ENCODE results near the gene TMBIM6.
"Not testable (repeated sequence)": the region's sequence is repeated elsewhere in the genome, so short reads cannot be mapped to it uniquely, and the experiment has no call there.

The TMBIM6 gene

DNA sequence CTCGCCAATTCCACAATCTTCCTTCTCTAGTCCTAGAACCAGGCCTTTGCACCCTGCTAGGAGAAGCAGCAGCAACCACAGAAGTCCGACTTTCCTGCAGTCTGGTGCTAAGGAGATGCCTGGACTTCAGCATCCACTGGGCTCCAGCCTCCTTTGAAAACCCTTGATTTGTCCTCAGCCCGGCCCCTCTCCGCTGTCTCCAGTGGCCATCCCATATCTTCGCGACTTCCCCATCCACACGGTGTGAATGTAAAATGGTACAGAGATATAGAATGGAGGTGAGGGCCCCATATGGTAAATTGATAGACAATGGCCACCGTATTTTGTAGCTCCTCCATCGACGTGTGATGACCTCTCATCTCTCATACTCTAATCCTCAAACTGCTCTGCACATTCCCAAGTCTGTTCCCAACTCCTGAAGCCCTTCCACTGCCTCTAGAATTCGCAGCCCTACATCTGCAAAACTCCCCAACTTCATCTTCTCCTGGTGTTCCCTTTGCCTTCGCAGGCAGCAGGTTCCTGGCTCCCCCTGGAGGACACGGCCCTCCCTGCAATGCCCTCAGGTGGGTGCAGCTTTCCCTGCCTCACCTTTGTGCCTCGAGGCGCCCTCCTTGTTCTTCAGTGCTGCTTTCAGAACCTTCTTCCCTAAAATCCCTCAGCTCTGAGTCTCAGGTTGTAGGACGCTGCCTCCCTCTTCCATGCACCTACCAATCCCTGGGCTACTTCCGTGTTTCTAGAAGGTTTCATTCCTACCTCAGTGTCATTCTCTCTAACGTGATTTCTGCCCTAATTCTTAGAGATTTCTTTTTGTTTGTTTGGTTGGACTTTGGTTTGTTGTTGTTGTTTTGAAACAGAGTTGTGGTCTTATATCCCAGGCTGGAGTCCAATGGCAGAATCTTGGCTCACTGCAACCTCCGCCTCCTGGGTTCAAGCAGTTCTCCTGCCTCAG lies 36.7 kb downstream of the TMBIM6 start:
- DNase-seq: peak; percentile 15

- DNase-seq: no peak
These were observed 38.2 kb downstream of the TMBIM6 start for GRCh38 chr12:49779581-49779980.

- DNase-seq: not testable (repeated sequence)
These were observed 39.6 kb downstream of the TMBIM6 start for GRCh38 chr12:49780914-49781313.

DNA sequence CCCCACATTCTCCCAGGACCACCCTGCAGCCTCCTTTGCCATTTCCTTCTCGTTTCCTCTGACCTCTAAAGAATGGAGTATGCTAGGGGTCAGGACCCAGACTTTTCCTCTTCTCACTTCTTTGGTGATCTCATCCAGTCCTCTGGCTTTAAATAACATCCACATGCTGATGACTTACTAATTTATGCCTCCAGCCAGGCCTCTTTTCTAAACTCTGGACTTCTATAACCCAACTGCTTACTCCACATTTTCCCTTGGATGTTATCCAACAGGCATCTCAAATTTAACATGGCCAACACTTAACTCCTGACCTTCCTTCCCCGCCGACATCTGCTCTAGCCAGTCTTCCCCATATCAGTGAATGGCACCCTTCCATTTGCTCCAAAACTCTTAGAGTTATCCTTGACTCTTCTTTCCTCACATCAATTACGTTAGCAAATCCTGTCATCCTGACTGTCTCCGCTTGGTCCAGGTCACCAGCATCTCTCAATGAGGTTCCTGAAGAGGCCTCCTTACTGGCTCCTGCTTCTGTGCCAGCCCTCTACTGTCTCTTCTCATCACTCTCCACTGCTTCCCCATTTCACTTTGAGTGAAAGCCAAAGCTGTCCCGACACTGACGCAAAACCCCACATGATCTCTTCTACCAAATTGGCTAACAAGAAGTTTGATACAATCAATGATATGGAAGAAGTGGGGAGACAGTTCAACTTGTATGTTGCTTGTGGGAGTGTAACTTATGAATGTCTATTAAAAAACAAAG lies 42.7 kb downstream of the TMBIM6 start:
- DNase-seq: no peak

DNA sequence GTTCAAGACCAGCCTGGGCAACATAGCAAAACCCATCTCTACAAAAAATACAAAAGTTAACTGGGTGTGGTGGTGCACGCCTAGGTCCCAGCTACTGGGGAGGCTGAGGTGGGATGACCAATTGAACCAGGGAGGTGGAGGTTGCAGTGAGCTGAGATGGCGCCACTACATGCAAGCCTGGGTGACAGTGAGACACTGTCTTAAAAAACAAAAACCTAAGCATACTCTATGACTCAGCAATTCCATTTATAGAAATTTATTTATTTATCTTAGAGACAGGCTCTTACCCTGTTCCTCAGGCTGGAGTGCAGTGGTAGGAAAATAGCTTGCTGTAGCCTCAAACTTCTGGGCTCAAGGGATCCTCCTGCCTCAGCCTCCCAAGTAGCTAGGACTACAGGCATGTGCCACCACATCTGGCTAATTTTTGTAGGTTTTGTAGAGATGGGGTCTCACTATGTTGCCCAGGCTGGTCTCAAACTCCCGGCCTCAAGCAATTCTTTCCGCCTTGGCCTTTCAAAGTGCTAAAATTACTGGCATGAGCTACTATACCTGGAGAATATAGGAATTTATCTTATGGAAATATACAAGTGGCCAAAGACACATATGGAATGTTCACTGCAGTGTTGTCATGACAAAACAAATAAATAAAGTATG lies 43.5 kb downstream of the TMBIM6 start:
- no peak for DNase-seq

- no peak for DNase-seq
These were observed 46.3 kb downstream of the TMBIM6 start for GRCh38 chr12:49787672-49788071.

DNA sequence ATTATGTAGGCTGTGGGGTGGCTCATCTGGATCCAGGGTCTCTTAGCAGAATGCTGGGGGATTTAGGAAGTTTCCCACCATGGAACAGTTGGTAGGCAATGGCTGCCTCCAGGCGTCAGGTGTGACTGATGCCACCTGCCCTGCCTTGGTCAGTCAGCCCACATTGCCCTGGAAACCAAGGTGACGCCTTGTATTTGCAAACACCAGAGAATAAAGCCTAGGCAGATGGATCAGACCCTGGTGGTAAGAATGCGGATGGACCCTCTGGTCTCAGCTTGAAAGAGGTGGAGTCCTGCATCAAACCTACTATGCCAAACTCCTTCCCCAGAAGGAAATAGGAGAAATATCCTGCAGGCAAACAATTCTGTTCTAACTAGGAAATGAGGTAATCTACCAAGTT lies 48.6 kb downstream of the TMBIM6 start:
- DNase-seq: peak; percentile 24

- DNase-seq: no peak
These were observed 49.6 kb downstream of the TMBIM6 start for GRCh38 chr12:49790741-49791555.

DNA sequence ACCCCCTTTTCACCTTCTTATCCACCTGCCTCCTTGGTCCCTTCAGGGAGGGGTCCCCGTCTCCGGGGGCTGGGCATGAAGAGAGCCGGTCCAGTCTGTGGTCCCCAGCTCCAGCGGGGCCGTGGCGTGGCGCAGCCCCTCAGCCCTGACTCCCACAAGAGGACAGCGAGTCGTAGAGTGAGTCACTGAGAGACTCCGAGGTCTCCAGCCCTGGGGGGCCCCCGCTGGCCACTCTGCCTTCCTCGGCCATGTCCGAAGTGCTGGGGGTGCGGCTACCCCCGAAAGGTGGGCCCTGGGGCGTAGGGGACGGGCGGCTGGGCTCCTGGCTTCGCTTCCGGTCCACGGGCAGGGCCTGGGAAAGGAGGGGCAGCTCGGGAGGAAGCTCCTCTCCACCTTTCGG lies 50.3 kb downstream of the TMBIM6 start:
- DNase-seq: no peak

- no peak for DNase-seq
These were observed 51.0 kb downstream of the TMBIM6 start for GRCh38 chr12:49792181-49792970.

GRCh38 chr12:49792976-49793580 lies 51.7 kb downstream of the TMBIM6 start:
- no peak for DNase-seq

GRCh38 chr12:49793620-49794019 lies 52.3 kb downstream of the TMBIM6 start:
- no peak for DNase-seq

GRCh38 chr12:49794021-49794420 lies 52.7 kb downstream of the TMBIM6 start:
- DNase-seq: no peak

DNA sequence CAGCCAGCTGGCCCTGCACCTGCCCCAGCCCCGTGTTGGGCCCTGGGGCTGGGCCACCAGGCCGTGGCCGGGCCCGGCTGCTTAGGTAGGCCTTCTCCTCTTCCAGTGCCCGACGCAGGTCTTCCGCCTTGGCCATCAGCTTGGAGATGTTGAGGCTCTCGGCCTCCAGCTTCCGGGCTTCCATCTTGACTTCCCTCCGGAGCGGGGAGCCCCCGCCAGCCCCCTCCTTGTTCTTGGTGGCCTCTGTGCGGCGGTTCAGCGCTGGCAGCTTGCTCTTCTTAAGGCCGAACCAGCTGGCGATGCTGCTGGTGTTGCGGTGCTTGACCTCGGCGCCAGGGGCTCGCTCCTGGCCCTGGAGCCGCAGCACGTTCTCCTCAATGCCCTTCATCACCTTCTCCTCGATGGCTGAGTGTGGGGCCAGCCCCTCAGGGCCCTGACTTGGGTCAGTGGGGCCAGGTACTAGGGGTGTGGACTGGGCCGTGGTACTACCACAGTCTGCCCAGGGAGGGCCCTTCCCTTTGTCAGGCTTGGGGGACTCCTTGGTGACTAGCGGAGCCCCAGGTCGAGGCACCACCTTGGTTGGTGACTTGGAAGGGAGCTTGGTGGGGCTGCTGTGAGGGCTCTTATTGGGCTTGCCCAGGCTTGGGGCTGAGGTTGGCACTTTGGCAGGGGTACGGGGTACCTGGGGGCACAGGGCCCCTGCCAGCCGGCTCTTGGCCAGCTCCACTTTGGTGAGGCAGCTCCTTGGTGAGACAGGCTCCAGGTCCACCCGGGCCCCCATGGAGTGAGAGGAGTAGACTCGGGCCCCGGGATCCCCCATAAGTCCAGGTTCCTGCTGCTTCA lies 53.7 kb downstream of the TMBIM6 start:
- no peak for DNase-seq

DNA sequence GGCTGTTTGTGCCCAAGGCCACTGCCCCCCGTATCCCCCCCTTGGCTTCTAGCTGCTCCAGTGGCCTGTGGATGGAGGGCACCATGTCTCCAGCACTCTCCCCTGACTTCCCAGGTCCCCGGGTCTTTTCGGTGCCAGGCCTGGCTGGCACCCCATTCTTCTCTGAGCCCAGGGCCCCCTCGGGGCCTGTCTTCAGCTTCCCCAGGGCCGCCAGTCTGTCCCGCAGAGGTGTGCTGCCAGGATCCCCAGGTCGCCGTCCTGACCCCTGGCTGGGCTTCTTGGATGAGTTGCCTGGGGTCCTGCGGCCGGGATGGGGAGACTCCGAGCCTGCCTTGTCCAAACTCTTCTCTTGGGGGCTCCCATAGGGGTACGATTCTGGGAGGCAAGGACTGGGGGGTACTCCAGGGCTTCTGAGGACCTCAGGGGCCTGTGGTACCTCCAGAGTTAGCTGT lies 54.3 kb downstream of the TMBIM6 start:
- DNase-seq: no peak

DNA sequence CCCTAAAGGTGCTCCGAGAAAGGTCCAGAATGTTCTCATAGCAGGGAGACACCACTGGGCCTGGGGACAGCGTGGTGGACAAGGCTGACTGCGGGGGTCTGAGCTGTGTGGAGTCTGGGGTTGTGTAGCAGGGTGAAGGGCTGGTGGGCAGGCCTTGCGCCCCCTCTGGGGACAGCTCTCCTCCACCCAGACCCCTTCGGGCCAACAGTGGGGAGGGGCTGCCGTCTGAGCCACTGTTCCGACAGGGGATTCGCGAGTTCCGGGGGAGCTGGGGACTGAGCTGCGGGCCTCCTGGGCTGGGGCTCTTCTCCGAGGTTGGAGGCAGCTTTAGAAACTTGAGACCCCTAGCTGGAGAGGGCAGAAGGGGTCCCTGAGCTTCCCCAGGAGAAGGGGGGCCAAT lies 54.8 kb downstream of the TMBIM6 start:
- no peak for DNase-seq

GRCh38 chr12:49796606-49797448 lies 55.5 kb downstream of the TMBIM6 start:
- no peak for DNase-seq

DNA sequence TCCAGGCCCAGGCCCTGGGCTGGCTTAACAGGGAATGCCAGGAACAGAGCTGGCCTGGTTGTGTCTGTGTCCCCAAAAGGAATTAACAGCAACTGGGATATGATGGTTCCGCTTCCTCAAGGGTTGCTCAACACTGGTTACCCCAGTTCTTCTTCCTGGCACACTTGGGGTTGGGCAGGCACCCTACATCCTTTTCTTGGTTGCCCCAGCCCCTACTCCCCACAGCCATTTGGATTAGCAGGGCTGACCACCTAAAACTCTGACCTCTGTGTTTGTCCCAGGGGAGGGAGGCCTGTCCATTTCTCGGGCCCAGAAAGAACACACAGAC lies 56.1 kb downstream of the TMBIM6 start:
- no peak for DNase-seq

DNA sequence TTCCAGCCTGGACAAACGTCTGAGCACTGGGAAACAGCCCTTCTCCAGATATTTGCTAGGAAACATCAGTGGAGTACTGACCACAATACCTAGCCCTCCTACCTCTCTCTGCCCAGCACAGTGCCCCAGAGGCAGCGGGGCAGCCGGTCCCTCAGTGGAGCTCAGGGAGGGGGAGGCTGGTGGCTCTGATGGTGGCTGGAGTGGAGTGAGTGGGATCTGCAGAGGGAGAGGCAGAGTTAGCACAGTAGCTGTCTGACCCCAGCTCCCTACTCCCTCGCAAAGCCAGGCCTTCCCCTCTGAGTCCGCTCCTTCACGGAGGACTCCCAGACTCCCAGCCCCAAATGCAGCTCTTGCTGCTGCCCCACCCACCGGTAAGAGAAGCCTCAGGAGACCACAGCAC lies 56.9 kb downstream of the TMBIM6 start:
- no peak for DNase-seq
